ENCODE results near the gene SLC29A4.

Gene SLC29A4

GRCh38 chr7:5324961-5325360 lies 42.2 kb downstream of the SLC29A4 start:
- no peak for DNase-seq (ENCODE audit: low spot score)

- DNase-seq (ENCODE audit: low spot score), result no peak
Measured at GRCh38 chr7:5330288-5330687, 47.5 kb downstream of the SLC29A4 start.

- DNase-seq (ENCODE audit: low spot score), result no peak
Measured at GRCh38 chr7:5332579-5332978, 49.8 kb downstream of the SLC29A4 start.

GRCh38 chr7:5333121-5334045 lies 50.6 kb downstream of the SLC29A4 start:
- DNase-seq (ENCODE audit: low spot score), result no peak

- no peak for DNase-seq (ENCODE audit: low spot score)
Measured at GRCh38 chr7:5334671-5335070, 51.9 kb downstream of the SLC29A4 start.

GRCh38 chr7:5337047-5337446 lies 54.3 kb downstream of the SLC29A4 start:
- DNase-seq (ENCODE audit: low spot score), result no peak

GRCh38 chr7:5339955-5340354 lies 57.2 kb downstream of the SLC29A4 start:
- DNase-seq (ENCODE audit: low spot score), result no peak

GRCh38 chr7:5342631-5343030 lies 59.9 kb downstream of the SLC29A4 start:
- DNase-seq (ENCODE audit: low spot score), result no peak

GRCh38 chr7:5343884-5344283 lies 61.1 kb downstream of the SLC29A4 start:
- no peak for DNase-seq (ENCODE audit: low spot score)

GRCh38 chr7:5344342-5344741 lies 61.6 kb downstream of the SLC29A4 start:
- DNase-seq (ENCODE audit: low spot score), result no peak

- DNase-seq (ENCODE audit: low spot score), result no peak
Measured at GRCh38 chr7:5345171-5345570, 62.4 kb downstream of the SLC29A4 start.

GRCh38 chr7:5345671-5346070 lies 62.9 kb downstream of the SLC29A4 start:
- no peak for DNase-seq (ENCODE audit: low spot score)

GRCh38 chr7:5348134-5349004 lies 65.6 kb downstream of the SLC29A4 start:
- no peak for DNase-seq (ENCODE audit: low spot score)

GRCh38 chr7:5349005-5349380 lies 66.2 kb downstream of the SLC29A4 start:
- no peak for DNase-seq (ENCODE audit: low spot score)

GRCh38 chr7:5349437-5350173 lies 66.9 kb downstream of the SLC29A4 start:
- DNase-seq (ENCODE audit: low spot score), result no peak

GRCh38 chr7:5350174-5350463 lies 67.4 kb downstream of the SLC29A4 start:
- no peak for DNase-seq (ENCODE audit: low spot score)

GRCh38 chr7:5350600-5351385 lies 68.0 kb downstream of the SLC29A4 start:
- DNase-seq (ENCODE audit: low spot score), result no peak

- no peak for DNase-seq (ENCODE audit: low spot score)
Measured at GRCh38 chr7:5351507-5352265, 68.9 kb downstream of the SLC29A4 start.

- no peak for DNase-seq (ENCODE audit: low spot score)
Measured at GRCh38 chr7:5352440-5353010, 69.8 kb downstream of the SLC29A4 start.

GRCh38 chr7:5354460-5355232 lies 71.9 kb downstream of the SLC29A4 start:
- DNase-seq (ENCODE audit: low spot score), result no peak
